Mucosa of stomach (tissue), 1 donor: ENCODE measurements around the gene NHSL2.

Experiments
- H3K27me3 ChIP-seq: one replicate; pipeline ENCODE4 v1.7.0; 2013; ENCODE audit warnings: mild to moderate bottlenecking, low read length; ENCODE audit not compliant: control insufficient read depth, insufficient read depth
- H3K36me3 ChIP-seq: one replicate; pipeline ENCODE4 v1.7.0; 2013; ENCODE audit warnings: low read length; ENCODE audit not compliant: control insufficient read depth, insufficient read depth
- H3K4me1 ChIP-seq: one replicate; pipeline ENCODE4 v1.7.0; 2013; ENCODE audit warnings: mild to moderate bottlenecking, low read length; ENCODE audit not compliant: control insufficient read depth, insufficient read depth
- H3K4me3 ChIP-seq: one replicate; pipeline ENCODE4 v1.7.0; 2013; ENCODE audit warnings: low read length
- H3K9ac ChIP-seq: one replicate; pipeline ENCODE4 v1.7.0; 2013; ENCODE audit warnings: mild to moderate bottlenecking, low read length, moderate library complexity
- H3K9me3 ChIP-seq: one replicate; pipeline ENCODE4 v1.7.0; 2013; ENCODE audit warnings: mild to moderate bottlenecking, low read length, moderate library complexity; ENCODE audit not compliant: control insufficient read depth
- donor health status: Pancreatic carcinoma.

NHSL2 gene

GRCh38 chrX:71996136-71996535 lies 85.5 kb downstream of the NHSL2 start:
- Histone ChIP-seq H3K9me3 (no peaks in the 10 kb centered on the region), H3K4me3 (no peak overlapping the region), H3K9ac (no peak overlapping the region), H3K36me3 (no peaks in the 10 kb centered on the region), H3K4me1 (no peaks in the 10 kb centered on the region), H3K27me3 (no peaks in the 10 kb centered on the region)

- H3K9me3 ChIP-seq, result no peaks in the 10 kb centered on the region
- no peaks in the 10 kb centered on the region for H3K4me1 ChIP-seq
- no peak overlapping the region for H3K4me3 ChIP-seq
- no peak overlapping the region for H3K9ac ChIP-seq
- no peaks in the 10 kb centered on the region for H3K36me3 ChIP-seq
- no peaks in the 10 kb centered on the region for H3K27me3 ChIP-seq
Observed at GRCh38 chrX:71996826-71997225, 86.2 kb downstream of the NHSL2 start.

GRCh38 chrX:71997320-71997719 lies 86.7 kb downstream of the NHSL2 start:
- Histone ChIP-seq H3K9ac (no peak overlapping the region), H3K9me3 (no peaks in the 10 kb centered on the region), H3K27me3 (no peaks in the 10 kb centered on the region), H3K36me3 (no peaks in the 10 kb centered on the region), H3K4me3 (no peak overlapping the region), H3K4me1 (no peaks in the 10 kb centered on the region)

GRCh38 chrX:71998836-71999509 lies 88.3 kb downstream of the NHSL2 start:
- Histone ChIP-seq H3K27me3 (no peaks in the 10 kb centered on the region), H3K36me3 (no peaks in the 10 kb centered on the region), H3K9ac (no peak overlapping the region)

GRCh38 chrX:71999535-71999934 lies 88.9 kb downstream of the NHSL2 start:
- no peaks in the 10 kb centered on the region for H3K9me3 ChIP-seq

More at GRCh38 chrX:71998836-71999509, 88.3 kb downstream of the NHSL2 start:
- Histone ChIP-seq H3K4me3 (no peak overlapping the region), H3K4me1 (no peaks in the 10 kb centered on the region), H3K9me3 (no peaks in the 10 kb centered on the region)

GRCh38 chrX:72001471-72001870 lies 90.8 kb downstream of the NHSL2 start:
- Histone ChIP-seq H3K27me3 (no peaks in the 10 kb centered on the region), H3K36me3 (no peaks in the 10 kb centered on the region), H3K9me3 (no peaks in the 10 kb centered on the region), H3K9ac (no peak overlapping the region), H3K4me1 (no peaks in the 10 kb centered on the region), H3K4me3 (no peak overlapping the region)

More at GRCh38 chrX:71999535-71999934, 88.9 kb downstream of the NHSL2 start:
- Histone ChIP-seq H3K9ac (no peak overlapping the region), H3K36me3 (no peaks in the 10 kb centered on the region), H3K27me3 (no peaks in the 10 kb centered on the region), H3K4me1 (no peaks in the 10 kb centered on the region), H3K4me3 (no peak overlapping the region)

GRCh38 chrX:72001906-72002305 lies 91.3 kb downstream of the NHSL2 start:
- no peaks in the 10 kb centered on the region for H3K36me3 ChIP-seq
- H3K4me1 ChIP-seq, result no peaks in the 10 kb centered on the region
- H3K27me3 ChIP-seq, result no peaks in the 10 kb centered on the region
- H3K9me3 ChIP-seq, result no peaks in the 10 kb centered on the region
- no peak overlapping the region for H3K9ac ChIP-seq
- no peak overlapping the region for H3K4me3 ChIP-seq

GRCh38 chrX:72002875-72003274 lies 92.2 kb downstream of the NHSL2 start:
- H3K36me3 ChIP-seq, result no peaks in the 10 kb centered on the region
- H3K4me1 ChIP-seq, result no peaks in the 10 kb centered on the region
- H3K27me3 ChIP-seq, result no peaks in the 10 kb centered on the region
- H3K9me3 ChIP-seq, result no peaks in the 10 kb centered on the region
- H3K9ac ChIP-seq, result no peak overlapping the region
- no peak overlapping the region for H3K4me3 ChIP-seq

- H3K9ac ChIP-seq, result no peak overlapping the region
- H3K4me1 ChIP-seq, result no peaks in the 10 kb centered on the region
- no peaks in the 10 kb centered on the region for H3K9me3 ChIP-seq
- no peaks in the 10 kb centered on the region for H3K27me3 ChIP-seq
- H3K36me3 ChIP-seq, result no peaks in the 10 kb centered on the region
- no peak overlapping the region for H3K4me3 ChIP-seq
Observed at GRCh38 chrX:72003811-72004750, 93.4 kb downstream of the NHSL2 start.

- Histone ChIP-seq H3K9me3 (no peaks in the 10 kb centered on the region), H3K36me3 (no peaks in the 10 kb centered on the region), H3K4me1 (no peaks in the 10 kb centered on the region), H3K9ac (no peak overlapping the region), H3K4me3 (no peak overlapping the region), H3K27me3 (no peaks in the 10 kb centered on the region)
Observed at GRCh38 chrX:72005046-72005445, 94.4 kb downstream of the NHSL2 start.

- Histone ChIP-seq H3K36me3 (no peaks in the 10 kb centered on the region), H3K9ac (no peak overlapping the region), H3K27me3 (no peaks in the 10 kb centered on the region), H3K4me3 (no peak overlapping the region), H3K4me1 (no peaks in the 10 kb centered on the region), H3K9me3 (no peaks in the 10 kb centered on the region)
Observed at GRCh38 chrX:72006461-72006860, 95.8 kb downstream of the NHSL2 start.

- Histone ChIP-seq H3K4me3 (no peak overlapping the region), H3K9ac (no peak overlapping the region), H3K36me3 (no peaks in the 10 kb centered on the region), H3K9me3 (no peaks in the 10 kb centered on the region), H3K4me1 (no peaks in the 10 kb centered on the region), H3K27me3 (no peaks in the 10 kb centered on the region)
Observed at GRCh38 chrX:72009731-72010130, 99.1 kb downstream of the NHSL2 start.
